LNCaP clone FGC (cell line): ENCODE measurements around the gene LRGUK.

Source experiments
- DNase-seq: peaks from one replicate; pipeline ENCODE4 v3.0.0-alpha.2; 2011; ENCODE audit warnings: low read depth
- H3K4me3 ChIP-seq: 2 replicates; pipeline ENCODE4 v1.5.1; 2011; ENCODE audit warnings: mild to moderate bottlenecking, low read depth, low read length, control low read depth
- CTCF ChIP-seq: IDR thresholded peaks from 2 replicates; pipeline ENCODE4 v1.5.1; 2012; ENCODE audit warnings: mild to moderate bottlenecking; ENCODE audit not compliant: control insufficient read depth, insufficient read depth; ENCODE audit errors: extremely low read depth

The LRGUK gene

DNA sequence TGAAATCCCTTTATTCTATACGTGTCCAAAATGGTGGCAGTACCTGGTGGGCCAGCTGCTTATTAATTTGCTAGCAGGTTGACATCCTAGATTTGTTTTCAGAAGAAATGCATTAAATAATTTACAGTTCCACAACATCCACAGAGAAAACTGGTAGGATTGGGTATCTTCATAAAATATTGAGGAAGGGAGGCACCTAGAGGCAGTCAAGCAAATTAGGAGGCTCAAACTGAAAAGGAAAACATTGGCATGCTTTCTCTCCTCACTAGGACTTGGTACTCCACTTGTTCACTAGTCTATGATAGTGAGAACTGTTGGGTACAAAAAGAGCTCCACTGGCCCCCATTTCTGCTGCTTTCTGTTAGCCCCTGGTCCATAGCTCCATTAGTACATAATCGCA is 18.3 kb upstream of the LRGUK start:
- peak; percentile 31; the same call in 1 of the 2 replicates for TF ChIP-seq CTCF
- H3K4me3 ChIP-seq, result no peak overlapping the region
- no peak for DNase-seq

- no peak for TF ChIP-seq CTCF
- H3K4me3 ChIP-seq, result no peak overlapping the region
- DNase-seq, result no peak
Measured at GRCh38 chr7:134113655-134114054, 13.5 kb upstream of the LRGUK start.

DNA sequence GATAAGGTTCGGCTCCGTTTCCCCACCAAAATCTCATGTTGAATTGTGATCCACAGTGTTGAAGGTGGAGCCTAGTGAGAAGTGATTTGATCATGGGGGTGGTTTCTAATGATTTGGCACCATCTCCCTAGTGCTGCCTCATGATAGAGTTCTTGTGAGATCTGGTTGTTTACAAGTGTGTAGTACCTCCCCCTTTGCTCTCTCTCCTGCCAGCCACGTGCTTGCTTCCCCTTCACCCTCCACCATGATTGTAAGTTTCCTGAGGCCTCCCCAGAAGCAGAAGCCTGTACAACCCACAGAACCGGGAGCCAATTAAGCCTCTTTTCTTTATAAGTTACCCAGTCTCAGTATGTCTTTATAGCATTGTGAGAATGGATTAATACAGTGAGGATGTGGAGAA is 12.1 kb upstream of the LRGUK start:
- TF ChIP-seq CTCF, result no peak
- no peak for DNase-seq

DNA sequence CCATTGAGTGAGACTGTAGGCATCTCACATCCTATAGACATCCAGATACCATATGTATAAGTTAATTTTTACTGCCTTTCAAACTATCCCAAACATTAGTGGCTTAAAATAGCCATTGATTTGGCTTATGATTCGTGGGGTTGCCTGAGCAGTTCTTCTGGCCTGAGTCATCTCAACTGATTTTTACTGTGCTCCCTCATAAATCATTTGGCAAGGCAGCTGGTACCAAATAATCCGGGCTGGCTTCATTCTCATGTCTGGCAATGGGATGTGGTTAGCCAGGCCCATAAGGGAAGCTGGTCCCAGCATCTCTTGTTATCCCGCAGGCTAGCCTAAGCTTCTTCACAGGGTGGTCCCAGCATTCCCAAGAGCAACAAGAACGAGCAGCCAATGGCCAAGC is 6.7 kb upstream of the LRGUK start:
- no peak for DNase-seq
- no peak overlapping the region for H3K4me3 ChIP-seq
- no peak for TF ChIP-seq CTCF

More for the DNA sequence above, 12.1 kb upstream of the LRGUK start:
- no peak overlapping the region for H3K4me3 ChIP-seq

DNA sequence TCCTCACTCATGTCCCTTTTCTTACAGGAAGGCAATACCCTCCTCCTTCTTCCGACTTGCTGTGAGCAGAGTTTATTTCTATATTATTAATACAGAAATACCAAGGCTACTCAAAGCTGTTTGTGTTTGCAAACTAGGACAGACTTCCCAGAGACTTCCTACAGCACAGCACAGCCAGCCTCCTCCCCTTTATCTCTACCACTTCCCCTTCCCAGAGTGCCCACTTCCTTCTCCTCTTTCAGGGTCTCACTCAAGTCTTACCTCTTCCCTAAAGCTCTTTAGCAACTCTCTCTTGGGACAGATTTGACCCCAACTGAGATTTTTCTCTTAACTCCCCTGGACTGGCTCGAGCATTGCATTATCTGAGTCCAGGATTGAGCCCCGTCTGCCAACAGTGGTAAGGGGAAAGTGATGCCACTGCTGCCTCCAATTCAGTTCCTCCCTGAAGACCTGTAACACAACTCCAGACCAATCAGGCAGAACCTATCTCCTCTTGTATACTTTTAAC is 5.5 kb upstream of the LRGUK start:
- no peak for DNase-seq
- H3K4me3 ChIP-seq, result no peak overlapping the region
- no peak for TF ChIP-seq CTCF

GRCh38 chr7:134122980-134123379 is 4.2 kb upstream of the LRGUK start:
- TF ChIP-seq CTCF, result no peak
- no peak for DNase-seq
- no peak overlapping the region for H3K4me3 ChIP-seq

DNA sequence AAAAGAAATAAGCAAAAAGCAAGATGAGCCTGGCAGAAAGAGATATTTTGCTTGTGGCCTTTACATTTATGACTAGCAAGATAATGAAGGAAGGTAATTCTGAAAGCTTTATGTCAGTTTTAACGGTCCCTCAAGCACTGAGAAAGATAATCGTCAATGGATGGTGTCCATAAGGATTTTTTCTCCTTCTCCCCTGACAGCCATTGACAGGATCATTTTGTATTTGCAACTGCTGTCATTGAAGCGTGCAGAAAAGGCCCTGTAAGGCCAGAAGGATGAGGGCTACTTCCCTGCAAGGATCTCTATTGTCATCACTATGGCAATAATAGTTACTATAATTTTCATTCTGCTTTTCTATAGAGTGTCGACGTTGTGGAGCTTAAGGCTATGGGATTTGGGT is 994 bp upstream of the LRGUK start:
- no peak overlapping the region for H3K4me3 ChIP-seq
- TF ChIP-seq CTCF, result no peak
- no peak for DNase-seq
